Measurements from ENCODE around the gene FRS3. TPM values are rescaled to one million over a fixed set of nuclear protein-coding genes. Genes with fewer than 3 reads are reported as not detected.

The FRS3 gene
- total RNA-seq, 1 donor from 2014 or later, result 3.1 TPM

DNA sequence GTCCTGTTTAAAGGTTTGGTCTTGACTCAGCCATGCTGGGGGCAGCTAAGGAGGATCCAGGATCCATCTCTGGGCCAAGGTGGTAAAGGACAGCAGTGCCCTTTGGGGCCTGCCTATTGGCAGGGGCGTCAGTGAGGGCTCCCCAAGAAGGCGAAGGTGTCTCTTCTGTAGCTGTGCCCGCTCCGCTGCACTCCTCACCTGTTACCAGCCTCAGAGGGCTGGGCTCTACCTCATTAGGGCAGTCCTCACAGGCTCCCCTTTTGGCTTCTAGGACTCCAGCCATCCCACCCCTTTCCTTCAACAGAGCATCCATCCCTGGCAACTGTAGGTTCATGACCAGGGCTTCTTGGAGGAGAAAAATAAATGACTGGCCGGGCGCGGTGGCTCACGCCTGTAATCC is 10.3 kb downstream of the FRS3 start:
- TF ChIP-seq EZH2 (IDR thresholded peaks at IDR 0.05; ENCODE audit: insufficient read depth, low read length), result no peak
- TF ChIP-seq, protein P1, sequence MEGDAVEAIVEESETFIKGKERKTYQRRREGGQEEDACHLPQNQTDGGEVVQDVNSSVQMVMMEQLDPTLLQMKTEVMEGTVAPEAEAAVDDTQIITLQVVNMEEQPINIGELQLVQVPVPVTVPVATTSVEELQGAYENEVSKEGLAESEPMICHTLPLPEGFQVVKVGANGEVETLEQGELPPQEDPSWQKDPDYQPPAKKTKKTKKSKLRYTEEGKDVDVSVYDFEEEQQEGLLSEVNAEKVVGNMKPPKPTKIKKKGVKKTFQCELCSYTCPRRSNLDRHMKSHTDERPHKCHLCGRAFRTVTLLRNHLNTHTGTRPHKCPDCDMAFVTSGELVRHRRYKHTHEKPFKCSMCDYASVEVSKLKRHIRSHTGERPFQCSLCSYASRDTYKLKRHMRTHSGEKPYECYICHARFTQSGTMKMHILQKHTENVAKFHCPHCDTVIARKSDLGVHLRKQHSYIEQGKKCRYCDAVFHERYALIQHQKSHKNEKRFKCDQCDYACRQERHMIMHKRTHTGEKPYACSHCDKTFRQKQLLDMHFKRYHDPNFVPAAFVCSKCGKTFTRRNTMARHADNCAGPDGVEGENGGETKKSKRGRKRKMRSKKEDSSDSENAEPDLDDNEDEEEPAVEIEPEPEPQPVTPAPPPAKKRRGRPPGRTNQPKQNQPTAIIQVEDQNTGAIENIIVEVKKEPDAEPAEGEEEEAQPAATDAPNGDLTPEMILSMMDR (IDR thresholded peaks at IDR 0.05; ENCODE audit: insufficient read depth, low read depth, low read length), result no peak
- H3K27me3 Mint-ChIP-seq (ENCODE audit: low read depth, unreplicated experiment), result no peaks in the 10 kb centered on the region

DNA sequence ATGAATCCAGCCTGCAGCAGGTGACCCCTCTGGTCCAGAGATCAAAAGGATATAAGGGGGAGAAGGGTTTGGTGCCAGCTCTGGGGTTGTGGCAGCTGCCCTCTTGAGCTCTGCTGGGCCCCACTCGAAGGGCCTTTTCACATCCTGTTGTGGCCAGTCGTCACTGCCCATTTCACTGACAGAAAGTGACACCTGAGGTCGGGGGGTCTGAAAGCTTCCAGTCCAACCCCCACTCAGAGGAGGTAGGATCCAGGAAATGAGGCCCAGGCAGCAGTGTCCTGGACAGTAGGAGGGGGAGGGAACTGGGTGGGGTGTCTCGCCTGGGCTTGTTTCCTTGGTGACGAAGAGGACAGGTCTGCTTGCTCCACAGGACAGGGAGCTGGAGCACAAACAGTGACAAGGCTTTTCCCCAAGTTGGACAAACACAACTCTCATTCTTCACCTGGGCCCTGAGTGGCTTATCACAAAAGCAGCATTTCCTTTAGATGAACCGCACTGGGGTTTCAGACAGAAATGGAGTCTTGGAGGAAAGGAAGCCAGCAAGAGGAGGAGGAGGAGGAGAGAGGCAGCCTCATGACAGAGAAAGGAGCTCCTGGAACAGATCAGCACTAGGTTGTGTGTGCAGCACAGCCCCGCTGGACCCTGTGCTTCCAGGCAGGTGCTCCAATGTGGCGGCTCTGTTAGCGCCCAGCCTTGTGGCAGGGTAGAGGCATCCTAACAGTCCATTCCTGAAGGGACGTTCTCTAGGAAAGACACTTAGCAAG is 11.0 kb downstream of the FRS3 start:
- H3K4me1 Mint-ChIP-seq (ENCODE audit: low read depth, unreplicated experiment), result peaks cover 11% of the 10 kb centered on the region
- Histone ChIP-seq H3K4me1 (ENCODE audit: insufficient read depth, low read length) (peaks cover 5% of the 10 kb centered on the region), H3K36me3 (ENCODE audit: insufficient read depth, low read length) (no peaks in the 10 kb centered on the region), H3K27ac (ENCODE audit: low read depth, low read length) (no peak overlapping the region), H3K79me2 (ENCODE audit: insufficient read depth, low read length) (no peaks in the 10 kb centered on the region), H3K4me2 (ENCODE audit: low read length) (no peak overlapping the region), H3K9me3 (ENCODE audit: insufficient read depth, low read depth, low read length) (no peaks in the 10 kb centered on the region), H3K9ac (ENCODE audit: low read length) (no peak overlapping the region), H3K4me3 (ENCODE audit: insufficient read depth, low read depth, low read length) (no peak overlapping the region), H3K27me3 (ENCODE audit: insufficient read depth, low read length) (no peaks in the 10 kb centered on the region), H2AFZ (ENCODE audit: low read depth, low read length) (no peak overlapping the region), H4K20me1 (ENCODE audit: insufficient read depth, low read length) (no peaks in the 10 kb centered on the region)
- TF ChIP-seq EZH2 (IDR thresholded peaks at IDR 0.05; ENCODE audit: insufficient read depth, low read length), result no peak
- TF ChIP-seq, protein P1 (IDR thresholded peaks at IDR 0.05; ENCODE audit: insufficient read depth, low read depth, low read length), result no peak
- H3K9me3 Mint-ChIP-seq (ENCODE audit: unreplicated experiment), result no peaks in the 10 kb centered on the region
- no peak for DNase-seq (ENCODE audit: low read depth)
- no peak for FAIRE-seq
- no peak overlapping the region for H3K27ac Mint-ChIP-seq (ENCODE audit: unreplicated experiment)
- no peaks in the 10 kb centered on the region for H3K27me3 Mint-ChIP-seq (ENCODE audit: low read depth, unreplicated experiment)
- peaks cover 15% of the 10 kb centered on the region for H3K36me3 Mint-ChIP-seq (ENCODE audit: low read depth, unreplicated experiment)
- no peak overlapping the region for H3K4me3 Mint-ChIP-seq (ENCODE audit: unreplicated experiment)

More for the DNA sequence above, 10.3 kb downstream of the FRS3 start:
- Histone ChIP-seq H3K9me3 (ENCODE audit: insufficient read depth, low read depth, low read length) (no peaks in the 10 kb centered on the region), H3K27ac (ENCODE audit: low read depth, low read length) (no peak overlapping the region), H3K36me3 (ENCODE audit: insufficient read depth, low read length) (no peaks in the 10 kb centered on the region), H3K4me1 (ENCODE audit: insufficient read depth, low read length) (peaks cover 5% of the 10 kb centered on the region), H2AFZ (ENCODE audit: low read depth, low read length) (no peak overlapping the region), H3K79me2 (ENCODE audit: insufficient read depth, low read length) (no peaks in the 10 kb centered on the region), H3K4me3 (ENCODE audit: insufficient read depth, low read depth, low read length) (no peak overlapping the region), H3K9ac (ENCODE audit: low read length) (no peak overlapping the region), H3K4me2 (ENCODE audit: low read length) (no peak overlapping the region), H4K20me1 (ENCODE audit: insufficient read depth, low read length) (no peaks in the 10 kb centered on the region), H3K27me3 (ENCODE audit: insufficient read depth, low read length) (no peaks in the 10 kb centered on the region)
- FAIRE-seq, result no peak
- H3K27ac Mint-ChIP-seq (ENCODE audit: unreplicated experiment), result no peak overlapping the region
- no peaks in the 10 kb centered on the region for H3K9me3 Mint-ChIP-seq (ENCODE audit: unreplicated experiment)
- no peak overlapping the region for H3K4me3 Mint-ChIP-seq (ENCODE audit: unreplicated experiment)
- H3K36me3 Mint-ChIP-seq (ENCODE audit: low read depth, unreplicated experiment), result peaks cover 19% of the 10 kb centered on the region
- H3K4me1 Mint-ChIP-seq (ENCODE audit: low read depth, unreplicated experiment), result peaks cover 11% of the 10 kb centered on the region
- DNase-seq (ENCODE audit: low read depth), result no peak
